Limb (tissue), 2 donors: ENCODE measurements around the gene ARID5A.
"Not testable (repeated sequence)": the region's sequence is repeated elsewhere in the genome, so short reads cannot be mapped to it uniquely, and the experiment has no call there.

Source experiments
- DNase-seq, 2 donors: peaks; one replicate each; pipeline ENCODE4 v3.0.0-alpha.2; 2016; ENCODE audit errors: extremely low spot score in 2 of 2

Gene ARID5A, protein sequence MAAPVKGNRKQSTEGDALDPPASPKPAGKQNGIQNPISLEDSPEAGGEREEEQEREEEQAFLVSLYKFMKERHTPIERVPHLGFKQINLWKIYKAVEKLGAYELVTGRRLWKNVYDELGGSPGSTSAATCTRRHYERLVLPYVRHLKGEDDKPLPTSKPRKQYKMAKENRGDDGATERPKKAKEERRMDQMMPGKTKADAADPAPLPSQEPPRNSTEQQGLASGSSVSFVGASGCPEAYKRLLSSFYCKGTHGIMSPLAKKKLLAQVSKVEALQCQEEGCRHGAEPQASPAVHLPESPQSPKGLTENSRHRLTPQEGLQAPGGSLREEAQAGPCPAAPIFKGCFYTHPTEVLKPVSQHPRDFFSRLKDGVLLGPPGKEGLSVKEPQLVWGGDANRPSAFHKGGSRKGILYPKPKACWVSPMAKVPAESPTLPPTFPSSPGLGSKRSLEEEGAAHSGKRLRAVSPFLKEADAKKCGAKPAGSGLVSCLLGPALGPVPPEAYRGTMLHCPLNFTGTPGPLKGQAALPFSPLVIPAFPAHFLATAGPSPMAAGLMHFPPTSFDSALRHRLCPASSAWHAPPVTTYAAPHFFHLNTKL

GRCh38 chr2:96536445-96537065, at the start of gene ARID5A:
TSS of gene ARID5A (plus strand) at chr2:96536752. CDS start at chr2:96536827, 75 bp downstream.
- peak; percentile 91 to 92 for DNase-seq

- DNase-seq = no peak
Measured at GRCh38 chr2:96489261-96489660, 47.3 kb upstream of the ARID5A start.

DNA sequence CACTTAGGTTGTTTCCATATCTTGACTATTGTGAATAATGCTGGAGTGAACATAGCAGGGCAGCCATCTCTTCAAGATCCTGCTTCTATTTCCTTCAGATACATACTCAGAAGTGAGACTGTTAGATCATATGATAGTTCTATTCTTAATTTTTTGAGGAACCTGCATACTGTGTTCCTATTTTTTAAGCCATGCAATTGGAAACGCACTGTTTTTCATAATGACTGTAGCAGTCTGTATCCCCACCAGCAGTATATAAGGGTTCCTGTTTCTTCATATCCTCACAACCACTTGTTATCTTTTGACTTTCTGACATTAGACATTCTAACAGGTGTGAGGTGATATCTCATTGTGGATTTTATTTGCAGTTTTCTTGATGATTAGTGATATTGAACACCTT, 46.9 kb upstream of the ARID5A start:
- DNase-seq = no peak

DNA sequence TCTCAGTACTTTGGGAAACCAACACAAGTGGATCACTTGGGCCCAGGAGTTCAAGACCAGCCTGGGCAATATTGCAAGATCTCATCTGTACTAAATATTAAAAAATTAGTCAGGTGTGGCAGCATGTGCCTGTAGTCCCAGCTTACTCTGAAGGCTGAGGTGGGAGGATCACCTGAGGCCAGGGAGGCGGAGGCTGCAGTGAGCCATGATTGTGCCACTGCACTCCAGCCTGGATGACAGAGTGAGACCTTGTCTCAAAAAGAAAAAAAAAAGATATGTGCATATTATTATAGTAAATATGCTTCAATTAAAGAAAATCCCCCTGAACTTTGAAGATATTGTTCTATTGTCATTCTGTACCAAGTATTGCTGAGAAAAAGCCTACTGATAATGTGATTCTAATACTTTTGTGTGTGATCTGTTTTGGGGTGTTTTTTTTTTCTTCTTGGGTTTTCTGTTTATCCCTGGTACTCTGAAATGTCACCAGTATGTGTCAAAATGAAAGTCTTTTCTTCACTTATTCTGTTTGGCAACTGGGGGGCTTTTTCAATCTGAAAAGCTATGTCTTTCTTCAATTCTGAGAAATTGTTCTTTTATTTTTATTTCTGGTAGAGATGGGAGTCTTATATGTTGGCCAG, 44.6 kb upstream of the ARID5A start:
- no peak for DNase-seq

DNA sequence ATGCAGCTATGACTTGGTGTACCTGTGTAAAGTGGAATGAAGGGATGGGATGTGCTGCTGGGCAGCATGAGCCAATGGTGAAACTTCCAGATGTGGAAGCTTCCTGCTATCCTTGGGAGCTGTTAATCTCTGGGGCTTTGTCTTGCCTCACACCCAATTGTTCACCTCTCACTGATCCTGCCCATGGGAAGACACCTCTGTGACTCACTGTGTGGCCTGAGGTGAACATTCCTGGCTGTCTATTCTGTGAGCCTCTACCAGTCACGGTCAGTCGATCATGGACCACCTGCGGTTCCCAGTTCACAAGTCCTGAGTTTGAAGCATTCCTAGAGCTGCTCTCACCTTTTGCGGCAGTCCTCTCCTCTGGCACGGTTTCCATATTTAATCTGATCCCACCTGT, 43.5 kb upstream of the ARID5A start:
- DNase-seq = no peak

GRCh38 chr2:96494188-96494587, 42.4 kb upstream of the ARID5A start:
- no peak for DNase-seq

- DNase-seq = no peak
Measured at GRCh38 chr2:96495982-96496629, 40.4 kb upstream of the ARID5A start.

DNA sequence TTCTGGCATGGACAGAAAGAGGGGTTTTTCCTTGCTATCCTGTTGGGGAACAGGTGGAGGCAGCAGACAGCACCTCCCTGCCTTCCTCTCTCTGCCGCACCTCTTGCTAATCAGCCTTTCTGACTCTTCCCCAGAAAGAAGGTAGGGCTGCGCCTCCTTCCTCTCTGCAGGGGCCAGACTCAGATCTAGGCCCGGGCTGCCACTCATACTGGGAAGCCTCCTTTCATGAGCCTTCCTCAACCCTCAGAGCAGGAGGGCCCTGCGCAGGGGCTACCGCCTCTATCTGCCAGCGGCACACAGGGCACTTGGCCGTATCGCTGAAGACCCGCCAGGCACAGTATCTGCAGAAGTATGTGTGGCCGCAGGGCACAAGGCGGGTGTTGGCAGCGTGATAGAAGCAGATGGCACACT, 38.5 kb upstream of the ARID5A start:
- no peak for DNase-seq

DNA sequence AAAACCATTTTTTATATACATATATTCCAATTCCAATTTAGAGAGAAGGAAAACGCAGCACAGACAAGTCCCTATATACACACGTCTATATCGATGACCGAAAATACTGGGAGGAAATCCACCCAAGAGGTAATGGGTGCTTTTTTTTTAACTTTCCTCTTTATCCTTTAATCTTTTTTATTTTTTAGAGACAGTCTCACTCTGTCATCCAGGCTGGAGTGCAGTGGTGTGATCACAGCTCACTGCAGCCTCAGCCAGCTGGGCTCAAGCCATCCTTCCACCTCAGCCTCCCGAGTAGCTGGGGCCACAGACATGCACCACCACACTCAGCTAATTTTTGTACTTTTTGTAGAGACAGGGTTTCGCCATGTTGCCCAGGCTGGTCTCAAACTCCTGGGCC, 37.9 kb upstream of the ARID5A start:
- not testable (repeated sequence) for DNase-seq

DNA sequence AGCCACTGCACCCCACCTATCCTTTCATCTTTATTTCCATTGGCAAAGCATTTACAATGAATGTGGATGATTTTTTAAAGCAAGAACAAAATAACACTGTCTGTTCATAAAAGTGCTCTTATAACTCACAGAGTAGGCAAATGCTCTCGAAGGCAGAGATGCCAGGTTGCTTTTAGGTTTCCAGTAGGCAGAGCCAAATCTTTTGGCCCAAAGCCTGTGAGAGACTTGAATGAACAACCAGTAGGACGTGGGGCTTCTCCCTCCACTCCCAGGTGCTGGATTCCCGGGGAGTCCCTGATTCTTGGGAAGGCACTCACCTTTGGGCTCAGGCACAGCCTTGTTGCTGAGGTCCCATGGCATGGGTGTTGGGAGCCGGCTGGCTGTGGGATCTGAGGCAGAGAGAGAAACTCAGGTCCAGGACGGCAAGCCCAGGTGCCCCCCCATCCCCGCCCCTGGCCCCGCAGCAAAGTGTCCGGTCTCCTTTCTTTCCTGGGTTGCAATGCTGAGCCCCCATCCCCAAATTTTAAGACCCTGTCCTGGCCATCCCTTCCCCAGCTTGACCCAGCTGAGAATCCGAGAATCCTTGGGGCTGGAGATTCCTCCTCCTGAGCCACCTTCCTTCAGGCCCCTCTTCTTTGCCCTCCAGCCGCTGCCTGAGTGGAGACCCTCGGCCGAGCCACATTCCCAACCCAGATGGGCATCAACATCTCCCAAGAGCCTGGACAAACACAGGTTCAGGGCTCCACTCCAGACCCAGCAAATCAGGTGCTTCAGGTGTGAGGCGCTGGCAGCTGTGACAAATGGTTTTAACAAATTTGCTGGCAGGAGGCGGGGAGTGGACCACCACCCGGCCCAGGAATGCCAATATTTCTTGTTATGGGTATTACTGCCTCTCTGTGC, 37.2 kb upstream of the ARID5A start:
- no peak for DNase-seq

DNA sequence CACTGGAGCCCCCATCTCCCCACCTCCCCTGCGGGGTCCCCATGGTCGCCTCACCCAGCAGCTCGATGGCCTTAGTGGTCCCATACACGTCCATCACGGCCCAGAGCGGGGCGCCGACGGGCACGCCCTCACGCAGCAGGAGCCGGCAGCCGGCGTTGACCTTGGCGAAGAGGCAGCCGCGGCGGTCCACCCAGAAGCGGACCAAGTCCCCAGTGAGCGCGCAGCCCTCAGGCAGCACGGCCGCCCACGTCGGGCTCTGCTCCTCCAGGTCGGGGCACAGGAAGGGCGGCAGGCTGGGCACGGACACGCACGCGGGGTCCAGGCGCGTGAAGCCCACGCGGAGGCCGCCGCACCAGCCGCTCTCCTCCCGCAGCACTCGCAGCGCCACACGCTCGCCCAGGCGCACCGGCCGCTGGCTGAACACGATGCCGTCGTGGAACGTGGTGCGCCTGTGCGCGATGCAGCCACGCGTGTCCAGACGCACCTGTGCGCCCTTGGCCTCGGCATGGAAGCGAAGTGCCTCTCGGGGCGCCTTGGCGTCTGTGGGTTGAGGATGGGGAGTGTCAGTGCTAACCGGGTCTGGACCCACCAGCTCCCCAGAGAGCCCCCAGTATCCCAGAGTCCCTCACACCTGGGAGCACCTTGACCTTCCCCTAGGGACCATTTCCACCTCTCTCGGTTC, 36.0 kb upstream of the ARID5A start:
- no peak for DNase-seq

DNA sequence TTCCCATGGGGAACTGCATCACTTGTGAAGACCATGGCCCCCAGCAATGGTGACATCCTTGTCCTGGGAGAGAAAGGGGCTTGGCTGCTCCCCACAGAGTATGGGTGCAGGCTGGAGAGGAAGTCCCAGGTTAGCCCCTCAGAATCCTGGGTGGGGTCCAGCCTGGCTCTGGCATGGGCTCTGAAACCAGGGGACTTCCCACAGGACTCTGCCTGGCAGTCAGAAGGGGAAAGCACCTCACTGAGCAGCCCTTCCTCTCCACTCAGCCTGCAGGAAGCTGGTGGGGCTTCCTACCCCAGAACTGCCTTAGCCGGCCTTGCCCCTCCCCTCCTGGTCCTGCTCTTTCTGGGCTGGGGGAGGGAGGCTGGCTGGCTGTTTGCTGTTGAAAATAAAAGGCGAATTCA, 35.1 kb upstream of the ARID5A start:
- no peak for DNase-seq

DNA sequence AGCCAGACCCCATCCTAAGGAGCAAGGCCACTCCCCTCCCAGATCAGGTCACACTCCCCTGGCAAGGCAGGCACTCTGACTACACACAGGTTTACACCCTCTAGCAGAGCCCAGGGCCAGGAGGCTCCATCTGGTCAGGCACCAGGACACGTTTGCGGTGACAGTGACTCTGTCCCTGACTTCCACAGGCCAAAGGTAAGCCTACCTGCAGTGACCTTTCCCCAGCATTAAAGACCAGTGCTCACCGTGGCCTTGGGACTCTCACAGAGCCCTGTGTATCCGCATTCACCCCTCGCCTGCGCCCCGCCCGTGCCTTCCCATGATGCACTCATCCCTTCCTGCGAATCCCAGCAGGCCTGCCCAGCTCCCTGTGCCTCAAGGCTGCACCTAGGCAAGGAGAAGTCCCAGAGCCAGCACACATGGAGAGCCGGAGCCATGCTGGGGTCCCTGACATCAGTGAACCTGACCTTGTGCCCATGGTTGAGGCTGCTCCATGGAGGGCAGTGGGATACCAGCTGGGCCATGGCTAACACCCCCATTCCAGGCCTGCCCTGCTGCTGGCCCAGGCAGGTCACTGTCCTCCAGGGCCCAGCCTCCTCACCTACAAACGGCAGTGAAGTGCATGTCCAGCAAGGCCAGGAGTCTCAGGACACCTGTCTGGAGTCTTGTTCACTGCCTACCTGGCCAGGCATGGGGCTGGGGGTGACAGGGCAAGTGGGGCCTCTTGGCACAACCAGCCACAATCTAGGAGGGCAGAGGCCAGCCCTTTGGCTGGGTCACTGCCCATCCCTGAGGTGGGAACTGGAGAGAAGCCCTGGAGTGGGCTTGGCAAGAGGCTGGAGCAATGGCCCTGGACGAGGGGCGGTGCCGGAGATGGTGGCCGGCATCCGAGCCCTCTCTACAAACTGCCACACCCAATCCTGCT, 34.4 kb upstream of the ARID5A start:
- no peak for DNase-seq

GRCh38 chr2:96502891-96503636, 33.5 kb upstream of the ARID5A start:
- no peak for DNase-seq

DNA sequence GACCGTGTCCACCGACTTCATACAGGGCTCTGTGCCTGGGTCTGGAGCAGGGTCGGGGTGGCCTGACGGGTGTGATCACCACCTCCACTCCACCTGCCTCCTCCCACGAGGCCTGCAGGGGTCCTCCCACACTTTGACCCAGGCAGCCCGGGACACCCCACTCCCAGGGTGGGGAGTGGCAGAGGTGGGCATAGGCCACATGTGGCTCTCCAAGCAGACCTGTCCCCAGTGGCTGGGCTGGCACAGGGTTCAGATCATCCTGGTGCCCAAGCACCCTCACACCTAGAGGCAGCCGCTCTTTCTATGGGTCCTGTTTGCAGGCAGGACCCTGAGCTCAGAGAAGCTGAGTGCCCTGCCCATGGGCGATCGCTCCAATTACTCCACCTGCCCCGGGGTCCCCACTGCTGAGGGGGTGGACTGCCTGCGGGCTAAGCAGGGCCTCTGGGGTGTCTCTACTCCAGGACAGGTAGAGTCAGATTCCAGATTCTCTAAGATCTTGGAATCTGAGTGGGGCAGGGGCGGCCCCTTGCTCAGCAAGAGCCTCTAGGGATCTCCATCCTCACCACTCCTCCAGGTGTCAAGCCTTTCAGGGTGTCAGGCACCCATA, 32.8 kb upstream of the ARID5A start:
- DNase-seq = no peak

- DNase-seq = no peak
Measured at GRCh38 chr2:96505231-96505889, 31.2 kb upstream of the ARID5A start, which contains the start of gene NEURL3. TSS of gene NEURL3 (minus strand) at chr2:96505357. CDS start at chr2:96505286, 71 bp downstream.
